Activated naive CD4-positive, alpha-beta T cell treated with anti-CD3 and anti-CD28 coated beads, Interleukin-2, amount 50 U/mL, for 24 hours (primary cell): ENCODE data around the gene GNAT3.

Source experiments
- H3K27ac Mint-ChIP-seq: one replicate; pipeline ENCODE4 v1.8.0; 2021; ENCODE audit warnings: mild to moderate bottlenecking, mixed read lengths
- H3K27me3 Mint-ChIP-seq: one replicate; pipeline ENCODE4 v1.8.0; 2021; ENCODE audit warnings: mixed read lengths
- H3K36me3 Mint-ChIP-seq: one replicate; pipeline ENCODE4 v1.8.0; 2021; ENCODE audit warnings: mixed read lengths
- H3K4me1 Mint-ChIP-seq: one replicate; pipeline ENCODE4 v1.8.0; 2021; ENCODE audit warnings: mixed read lengths
- H3K4me3 Mint-ChIP-seq: one replicate; pipeline ENCODE4 v1.8.0; 2021; ENCODE audit warnings: mild to moderate bottlenecking, mixed read lengths
- H3K9me3 Mint-ChIP-seq: one replicate; pipeline ENCODE4 v1.8.0; 2021; ENCODE audit warnings: mixed read lengths

Gene GNAT3

GRCh38 chr7:80511964-80512363 lies at the start of gene GNAT3:
GNAT3 (minus strand) TSS chr7:80512064; CDS start chr7:80511926, 138 bp downstream.
- Mint-ChIP-seq H3K27me3 (no peaks in the 10 kb centered on the region), H3K9me3 (no peaks in the 10 kb centered on the region), H3K27ac (no peak within 1 kb of the TSS), H3K4me1 (no peaks in the 10 kb centered on the region), H3K4me3 (no peak within 1 kb of the TSS), H3K36me3 (no peaks in the 10 kb centered on the region)

- Mint-ChIP-seq H3K27ac (no peak overlapping the region), H3K4me3 (no peak overlapping the region), H3K36me3 (peaks cover 2% of the 10 kb centered on the region), H3K27me3 (no peaks in the 10 kb centered on the region), H3K9me3 (peaks cover 11% of the 10 kb centered on the region), H3K4me1 (no peaks in the 10 kb centered on the region)
Measured at GRCh38 chr7:80558116-80558515, 46.3 kb upstream of the GNAT3 start.

GRCh38 chr7:80552031-80552694 lies 40.3 kb upstream of the GNAT3 start:
- Mint-ChIP-seq H3K4me3 (no peak overlapping the region), H3K27ac (no peak overlapping the region), H3K9me3 (peaks cover 10% of the 10 kb centered on the region), H3K36me3 (no peaks in the 10 kb centered on the region), H3K27me3 (no peaks in the 10 kb centered on the region), H3K4me1 (no peaks in the 10 kb centered on the region)

GRCh38 chr7:80550005-80550404 lies 38.1 kb upstream of the GNAT3 start:
- no peaks in the 10 kb centered on the region for H3K36me3 Mint-ChIP-seq

GRCh38 chr7:80548840-80549530 lies 37.1 kb upstream of the GNAT3 start:
- H3K4me3 Mint-ChIP-seq = no peak overlapping the region
- no peaks in the 10 kb centered on the region for H3K4me1 Mint-ChIP-seq
- H3K27ac Mint-ChIP-seq = no peak overlapping the region
- no peaks in the 10 kb centered on the region for H3K27me3 Mint-ChIP-seq
- no peaks in the 10 kb centered on the region for H3K36me3 Mint-ChIP-seq
- H3K9me3 Mint-ChIP-seq = peaks cover 5% of the 10 kb centered on the region

More at GRCh38 chr7:80550005-80550404, 38.1 kb upstream of the GNAT3 start:
- H3K4me3 Mint-ChIP-seq = no peak overlapping the region
- H3K4me1 Mint-ChIP-seq = no peaks in the 10 kb centered on the region
- H3K27me3 Mint-ChIP-seq = no peaks in the 10 kb centered on the region
- no peak overlapping the region for H3K27ac Mint-ChIP-seq
- H3K9me3 Mint-ChIP-seq = peaks cover 5% of the 10 kb centered on the region

GRCh38 chr7:80542398-80542797 lies 30.5 kb upstream of the GNAT3 start:
- no peaks in the 10 kb centered on the region for H3K9me3 Mint-ChIP-seq
- H3K27me3 Mint-ChIP-seq = no peaks in the 10 kb centered on the region
- H3K4me1 Mint-ChIP-seq = no peaks in the 10 kb centered on the region
- H3K4me3 Mint-ChIP-seq = no peak overlapping the region
- no peak overlapping the region for H3K27ac Mint-ChIP-seq
- no peaks in the 10 kb centered on the region for H3K36me3 Mint-ChIP-seq

GRCh38 chr7:80540836-80541235 lies 29.0 kb upstream of the GNAT3 start:
- Mint-ChIP-seq H3K4me1 (no peaks in the 10 kb centered on the region), H3K36me3 (no peaks in the 10 kb centered on the region), H3K4me3 (no peak overlapping the region), H3K27me3 (no peaks in the 10 kb centered on the region), H3K9me3 (no peaks in the 10 kb centered on the region), H3K27ac (no peak overlapping the region)

- H3K36me3 Mint-ChIP-seq = no peaks in the 10 kb centered on the region
- no peak overlapping the region for H3K4me3 Mint-ChIP-seq
- no peak overlapping the region for H3K27ac Mint-ChIP-seq
- no peaks in the 10 kb centered on the region for H3K4me1 Mint-ChIP-seq
- H3K27me3 Mint-ChIP-seq = no peaks in the 10 kb centered on the region
- H3K9me3 Mint-ChIP-seq = no peaks in the 10 kb centered on the region
Measured at GRCh38 chr7:80537091-80537490, 25.2 kb upstream of the GNAT3 start.

- H3K27me3 Mint-ChIP-seq = no peaks in the 10 kb centered on the region
- no peaks in the 10 kb centered on the region for H3K4me1 Mint-ChIP-seq
- no peaks in the 10 kb centered on the region for H3K36me3 Mint-ChIP-seq
- no peak overlapping the region for H3K27ac Mint-ChIP-seq
- no peaks in the 10 kb centered on the region for H3K9me3 Mint-ChIP-seq
- no peak overlapping the region for H3K4me3 Mint-ChIP-seq
Measured at GRCh38 chr7:80536426-80536825, 24.6 kb upstream of the GNAT3 start.

- Mint-ChIP-seq H3K27ac (no peak overlapping the region), H3K4me3 (no peak overlapping the region), H3K27me3 (no peaks in the 10 kb centered on the region), H3K36me3 (no peaks in the 10 kb centered on the region), H3K9me3 (no peaks in the 10 kb centered on the region), H3K4me1 (no peaks in the 10 kb centered on the region)
Measured at GRCh38 chr7:80533287-80533686, 21.4 kb upstream of the GNAT3 start.

- no peak overlapping the region for H3K27ac Mint-ChIP-seq
- H3K36me3 Mint-ChIP-seq = no peaks in the 10 kb centered on the region
- H3K27me3 Mint-ChIP-seq = no peaks in the 10 kb centered on the region
- H3K4me1 Mint-ChIP-seq = no peaks in the 10 kb centered on the region
- no peaks in the 10 kb centered on the region for H3K9me3 Mint-ChIP-seq
- no peak overlapping the region for H3K4me3 Mint-ChIP-seq
Measured at GRCh38 chr7:80532153-80532552, 20.3 kb upstream of the GNAT3 start.

GRCh38 chr7:80530136-80530535 lies 18.3 kb upstream of the GNAT3 start:
- H3K4me3 Mint-ChIP-seq = no peak overlapping the region
- H3K27me3 Mint-ChIP-seq = no peaks in the 10 kb centered on the region
- no peaks in the 10 kb centered on the region for H3K4me1 Mint-ChIP-seq

GRCh38 chr7:80529362-80529761 lies 17.5 kb upstream of the GNAT3 start:
- H3K4me3 Mint-ChIP-seq = no peak overlapping the region
- no peak overlapping the region for H3K27ac Mint-ChIP-seq
- H3K9me3 Mint-ChIP-seq = no peaks in the 10 kb centered on the region
- H3K4me1 Mint-ChIP-seq = no peaks in the 10 kb centered on the region
- H3K36me3 Mint-ChIP-seq = no peaks in the 10 kb centered on the region
- H3K27me3 Mint-ChIP-seq = no peaks in the 10 kb centered on the region

More at GRCh38 chr7:80530136-80530535, 18.3 kb upstream of the GNAT3 start:
- no peaks in the 10 kb centered on the region for H3K36me3 Mint-ChIP-seq
- H3K9me3 Mint-ChIP-seq = no peaks in the 10 kb centered on the region
- H3K27ac Mint-ChIP-seq = no peak overlapping the region

GRCh38 chr7:80528689-80529088 lies 16.8 kb upstream of the GNAT3 start:
- H3K27ac Mint-ChIP-seq = no peak overlapping the region
- H3K27me3 Mint-ChIP-seq = no peaks in the 10 kb centered on the region
- H3K4me3 Mint-ChIP-seq = no peak overlapping the region
- no peaks in the 10 kb centered on the region for H3K36me3 Mint-ChIP-seq
- no peaks in the 10 kb centered on the region for H3K4me1 Mint-ChIP-seq
- H3K9me3 Mint-ChIP-seq = no peaks in the 10 kb centered on the region

- Mint-ChIP-seq H3K36me3 (no peaks in the 10 kb centered on the region), H3K27ac (no peak overlapping the region), H3K27me3 (no peaks in the 10 kb centered on the region), H3K4me1 (no peaks in the 10 kb centered on the region), H3K4me3 (no peak overlapping the region), H3K9me3 (no peaks in the 10 kb centered on the region)
Measured at GRCh38 chr7:80526472-80526871, 14.6 kb upstream of the GNAT3 start.

- Mint-ChIP-seq H3K27me3 (no peaks in the 10 kb centered on the region), H3K27ac (no peak overlapping the region), H3K4me1 (no peaks in the 10 kb centered on the region), H3K36me3 (no peaks in the 10 kb centered on the region), H3K9me3 (no peaks in the 10 kb centered on the region), H3K4me3 (no peak overlapping the region)
Measured at GRCh38 chr7:80524693-80525092, 12.8 kb upstream of the GNAT3 start.
